Activated CD8-positive, alpha-beta memory T cell treated with anti-CD3 and anti-CD28 coated beads for 36 hours (primary cell): ENCODE results near the gene ARSG. TPM values are rescaled to one million over a fixed set of nuclear protein-coding genes. Genes with fewer than 3 reads are reported as not detected.

Source experiments
- CTCF ChIA-PET: fragments of 350-600 bp; sonication (Branson Sonifier 250); formaldehyde crosslinking; loops from one replicate; lab custom pipeline; 2021; ENCODE audit warnings: antibody characterized with exemption; lab: Charles Lee
- POLR2A ChIA-PET: fragments of 350-600 bp; sonication (Branson Sonifier 250); formaldehyde crosslinking; loops from one replicate; lab custom pipeline; 2021; ENCODE audit warnings: antibody characterized with exemption; lab: Charles Lee
- total RNA-seq, 2 experiments: library from RNA; stranded (reverse); gene quantifications; one replicate each; pipeline ENCODE4 v1.2.3, GENCODE V29; 2021

ARSG gene
- total RNA-seq, 2 experiments from 2014 or later = 8.3 to 9.9 TPM

GRCh38 chr17:68422821-68423220, 131.5 kb downstream of the ARSG start:
- CTCF ChIA-PET = interaction anchor here (1.2 kb wide), 1 partner anchor 43 kb away, joined by 4 read pairs; no protein-coding TSS in a partner anchor

DNA sequence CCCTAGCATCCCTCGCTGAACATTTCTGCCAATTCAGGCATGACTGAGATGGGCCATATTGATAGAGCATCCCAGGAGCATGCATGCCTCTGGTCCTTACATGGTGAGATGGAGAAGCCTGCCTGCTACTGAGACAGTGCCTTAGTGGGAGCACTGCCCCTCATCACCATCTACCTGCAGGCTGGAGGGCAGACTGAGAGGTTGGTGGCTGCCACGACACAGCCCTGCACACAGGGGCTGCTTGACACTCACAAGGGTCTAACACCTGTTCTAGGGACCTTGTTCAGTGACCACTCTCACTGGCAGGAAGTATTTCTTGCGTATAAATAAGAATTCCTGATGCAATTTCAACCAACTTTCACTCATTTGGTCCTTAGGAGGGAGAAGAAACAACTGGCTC, 132.0 kb downstream of the ARSG start:
- ChIA-PET POLR2A (no interaction called here), CTCF (interaction anchor here (1.2 kb wide), 1 partner anchor 43 kb away, joined by 4 read pairs; no protein-coding TSS in a partner anchor)

More at GRCh38 chr17:68422821-68423220, 131.5 kb downstream of the ARSG start:
- POLR2A ChIA-PET = no interaction called here

DNA sequence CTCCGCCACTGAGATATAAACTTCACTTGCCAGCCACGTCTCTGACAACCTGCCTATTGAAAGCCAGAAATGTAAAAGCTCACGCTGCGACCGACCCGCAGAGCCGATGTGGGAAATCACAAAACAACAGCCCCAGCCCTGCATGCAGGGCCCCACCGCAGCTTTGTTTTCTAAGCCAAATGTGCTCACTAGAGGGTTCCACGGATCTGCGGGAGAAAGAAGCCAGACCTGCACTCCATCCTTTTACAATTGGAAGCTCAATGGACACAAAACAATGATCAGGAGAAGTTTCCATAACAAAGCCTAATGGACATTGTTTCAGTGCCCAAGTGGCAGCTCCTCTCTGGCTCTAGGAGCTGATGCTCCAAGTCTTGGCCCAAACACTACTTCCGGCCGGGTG, 132.9 kb downstream of the ARSG start:
- CTCF ChIA-PET = no interaction called here
- POLR2A ChIA-PET = no interaction called here

- CTCF ChIA-PET = no interaction called here
- POLR2A ChIA-PET = interaction anchor here (0.7 kb wide), 1 partner anchor 553 kb away, joined by 4 read pairs; no protein-coding TSS in a partner anchor
These were observed 133.6 kb downstream of the ARSG start for GRCh38 chr17:68424861-68425260.

GRCh38 chr17:68425979-68426378, 134.7 kb downstream of the ARSG start:
- ChIA-PET POLR2A (no interaction called here), CTCF (no interaction called here)

GRCh38 chr17:68427575-68427974, 136.3 kb downstream of the ARSG start:
- ChIA-PET CTCF (interaction anchor here (0.6 to 0.7 kb wide), 2 partner anchors 39 to 255 kb away, joined by 3 to 4 read pairs; no protein-coding TSS in a partner anchor), POLR2A (interaction anchor here (0.6 kb wide), 1 partner anchor 36 kb away, joined by 3 read pairs; no protein-coding TSS in a partner anchor)

GRCh38 chr17:68428498-68429172, 137.3 kb downstream of the ARSG start:
- ChIA-PET CTCF (no interaction called here), POLR2A (interaction anchor here (0.6 kb wide), 1 partner anchor 258 kb away, joined by 3 read pairs; no protein-coding TSS in a partner anchor)

DNA sequence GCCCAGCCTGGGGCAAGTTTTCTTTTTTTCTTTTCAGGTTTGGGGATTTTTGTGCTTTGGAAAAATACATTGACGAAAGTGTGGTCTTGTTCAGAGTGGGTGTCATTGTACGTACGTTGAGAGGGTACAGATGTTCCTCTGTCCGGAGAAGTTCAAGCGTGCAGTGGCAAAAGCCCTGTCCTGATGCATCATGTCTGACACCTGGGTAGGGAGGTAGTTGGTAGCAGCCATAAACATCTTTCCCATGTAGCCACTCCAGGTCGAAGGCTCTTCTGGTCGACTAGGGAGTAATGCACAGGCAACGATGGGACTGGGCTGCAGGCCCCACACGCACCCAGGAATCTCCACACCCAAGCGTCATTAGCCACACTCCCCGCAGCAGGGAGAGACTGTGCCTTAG, 138.6 kb downstream of the ARSG start:
- POLR2A ChIA-PET = no interaction called here
- CTCF ChIA-PET = no interaction called here

GRCh38 chr17:68431045-68431608, 139.8 kb downstream of the ARSG start:
- POLR2A ChIA-PET = no interaction called here
- CTCF ChIA-PET = interaction anchor here (1.8 kb wide), 1 partner anchor 32 kb away, joined by 6 read pairs; no protein-coding TSS in a partner anchor

DNA sequence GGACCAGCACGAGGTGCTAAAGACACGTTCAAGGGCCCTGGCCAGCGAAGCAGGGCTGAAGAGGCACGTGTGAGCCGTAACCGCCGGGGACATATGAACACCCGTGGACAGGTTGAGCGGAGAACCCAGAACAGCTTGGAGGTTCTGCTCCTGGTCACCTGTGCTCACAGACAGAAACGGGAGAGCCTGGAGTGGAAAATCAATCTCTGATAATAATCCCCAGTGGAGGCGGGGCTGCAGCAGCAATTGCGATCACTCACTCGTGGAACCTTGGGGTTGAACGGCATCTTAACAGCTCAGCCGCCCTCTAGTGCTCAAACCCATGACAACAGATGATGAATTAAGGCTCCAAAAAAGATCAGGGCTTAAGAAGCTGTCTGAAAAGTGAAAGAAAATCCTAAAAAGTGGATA, 140.4 kb downstream of the ARSG start:
- ChIA-PET POLR2A (no interaction called here), CTCF (interaction anchor here (1.0 to 1.8 kb wide), 2 partner anchors 33 to 142 kb away, joined by 3 to 6 read pairs; no protein-coding TSS in a partner anchor)

DNA sequence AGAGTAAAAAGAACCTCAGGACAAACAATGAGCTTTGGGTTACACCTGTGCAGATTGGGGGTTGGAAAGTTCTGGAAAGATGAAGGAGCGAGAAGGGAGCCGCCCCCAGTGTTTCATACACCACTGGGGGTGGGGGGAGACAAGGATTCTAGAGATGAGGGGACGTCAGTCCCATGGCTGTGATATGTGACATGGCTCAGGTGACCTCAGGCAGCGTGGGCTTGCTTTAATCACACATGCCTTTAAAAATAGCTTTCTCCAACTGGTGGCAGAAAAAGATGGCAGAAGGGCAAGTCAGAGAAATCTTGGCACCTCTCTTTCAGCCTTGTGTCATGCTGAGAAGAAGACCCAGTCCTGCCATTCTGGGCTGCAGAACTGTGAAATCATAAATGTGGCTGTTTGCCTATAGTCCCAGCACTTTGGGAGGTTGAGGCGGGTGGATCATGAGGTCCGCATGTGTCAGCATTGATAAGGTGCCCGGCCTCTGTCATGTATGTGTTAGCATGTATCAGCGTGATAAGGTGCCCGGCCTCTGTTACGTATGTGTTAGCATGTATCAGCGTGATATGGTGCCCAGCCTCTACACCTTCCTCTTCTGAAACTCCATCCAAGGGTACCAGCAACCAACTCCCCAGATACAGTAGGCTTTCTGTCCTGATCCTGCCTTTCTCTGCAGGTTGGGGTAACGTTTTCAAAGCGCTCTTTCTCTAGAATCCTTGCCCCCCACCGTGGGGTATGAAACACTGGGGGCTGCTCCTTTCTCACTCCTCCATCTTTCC, 141.0 kb downstream of the ARSG start:
- POLR2A ChIA-PET = no interaction called here

GRCh38 chr17:68433211-68433610, 141.9 kb downstream of the ARSG start:
- ChIA-PET CTCF (interaction anchor here (0.5 to 1.5 kb wide), 3 partner anchors 115 to 465 kb away, joined by 3 to 4 read pairs (median 3); no protein-coding TSS in a partner anchor), POLR2A (no interaction called here)

More for the DNA sequence above, 141.0 kb downstream of the ARSG start:
- CTCF ChIA-PET = interaction anchor here (1.0 to 1.8 kb wide), 2 partner anchors 33 to 142 kb away, joined by 3 to 6 read pairs; no protein-coding TSS in a partner anchor

DNA sequence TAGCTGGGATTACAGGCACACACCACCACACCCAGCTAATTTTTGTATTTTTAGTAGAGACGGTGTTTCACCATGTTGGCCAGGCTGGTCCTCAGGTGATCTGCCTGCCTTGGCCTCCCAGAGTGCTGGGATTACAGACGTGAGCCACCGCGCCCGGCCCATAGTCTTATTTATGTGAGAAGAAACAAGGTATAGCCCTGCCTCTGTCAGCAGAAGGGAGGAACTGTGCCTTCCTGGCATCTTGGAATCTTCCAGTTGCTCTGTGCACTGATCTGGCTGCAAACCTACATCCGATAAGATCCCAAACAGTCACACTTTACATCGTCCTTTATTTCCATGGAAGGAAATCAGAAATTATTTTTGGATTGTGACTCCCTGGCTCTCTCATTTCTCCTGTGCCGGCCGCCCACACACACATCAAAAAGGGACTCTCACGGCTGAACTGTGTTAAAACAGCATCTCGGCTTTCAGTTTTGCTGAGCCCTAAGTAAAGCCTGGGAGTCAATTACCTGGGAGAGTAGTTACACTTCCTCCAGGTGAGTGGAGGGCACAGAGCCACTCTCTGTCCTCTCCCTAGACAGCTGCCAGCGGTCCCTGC, 142.7 kb downstream of the ARSG start:
- POLR2A ChIA-PET = no interaction called here
- CTCF ChIA-PET = interaction anchor here (1.5 kb wide), 1 partner anchor 152 kb away, joined by 4 read pairs; no protein-coding TSS in a partner anchor

- POLR2A ChIA-PET = no interaction called here
These were observed 144.1 kb downstream of the ARSG start for GRCh38 chr17:68435361-68435760.

DNA sequence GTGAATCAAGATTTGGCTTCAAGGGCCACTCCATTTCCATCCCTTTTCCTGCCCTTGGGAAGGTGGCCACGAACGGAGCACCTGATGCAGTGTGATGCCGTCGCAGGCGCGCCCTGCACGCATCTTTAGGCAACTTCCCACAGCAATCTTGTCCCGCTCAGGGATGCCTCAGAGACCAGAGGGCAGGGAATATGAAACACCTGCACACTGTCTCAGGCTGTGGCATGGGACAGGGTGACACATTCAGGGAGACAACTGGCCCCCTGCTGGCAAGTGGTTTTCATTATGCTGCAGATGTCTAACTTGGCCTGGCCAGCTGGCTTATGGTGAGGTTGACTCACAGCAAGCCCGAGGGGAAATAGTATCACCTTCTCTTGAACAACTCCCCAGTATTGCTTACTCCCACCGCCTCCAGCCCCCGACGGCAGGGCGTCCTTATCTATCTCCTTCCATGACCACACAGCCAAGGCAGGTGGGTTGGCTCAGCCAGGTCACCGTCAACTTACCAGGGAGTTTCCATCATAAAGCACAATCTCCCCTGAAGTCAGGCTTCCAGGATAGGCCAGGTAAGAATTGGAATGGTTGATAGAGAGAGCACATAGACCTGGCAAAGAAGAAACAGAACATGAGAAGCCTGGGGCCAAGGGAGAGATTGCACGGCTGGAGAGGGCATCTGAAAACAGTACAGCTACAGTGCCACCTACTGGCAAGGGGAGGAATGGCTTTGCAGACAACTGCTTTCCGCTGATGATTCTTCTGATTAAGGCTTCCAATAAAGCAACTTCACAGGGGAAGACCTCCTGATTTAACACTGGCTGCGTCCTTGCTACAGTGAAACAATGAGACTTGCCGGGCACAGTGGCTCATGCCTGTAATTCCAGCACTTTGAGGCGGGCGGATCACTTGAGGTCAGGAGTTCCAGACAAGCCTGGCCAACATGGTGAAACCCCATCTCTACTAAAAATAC, 144.9 kb downstream of the ARSG start:
- ChIA-PET CTCF (interaction anchor here (0.7 to 3.4 kb wide), 21 partner anchors 19 to 297 kb away, joined by 3 to 20 read pairs (median 3); partner anchors contain the start of gene WIPI1), POLR2A (interaction anchor here (1.6 kb wide), 1 partner anchor 144 kb away, joined by 4 read pairs; no protein-coding TSS in a partner anchor)

More at GRCh38 chr17:68435361-68435760, 144.1 kb downstream of the ARSG start:
- CTCF ChIA-PET = interaction anchor here (0.9 to 3.4 kb wide), 10 partner anchors 19 to 254 kb away, joined by 3 to 20 read pairs (median 3); no protein-coding TSS in a partner anchor

DNA sequence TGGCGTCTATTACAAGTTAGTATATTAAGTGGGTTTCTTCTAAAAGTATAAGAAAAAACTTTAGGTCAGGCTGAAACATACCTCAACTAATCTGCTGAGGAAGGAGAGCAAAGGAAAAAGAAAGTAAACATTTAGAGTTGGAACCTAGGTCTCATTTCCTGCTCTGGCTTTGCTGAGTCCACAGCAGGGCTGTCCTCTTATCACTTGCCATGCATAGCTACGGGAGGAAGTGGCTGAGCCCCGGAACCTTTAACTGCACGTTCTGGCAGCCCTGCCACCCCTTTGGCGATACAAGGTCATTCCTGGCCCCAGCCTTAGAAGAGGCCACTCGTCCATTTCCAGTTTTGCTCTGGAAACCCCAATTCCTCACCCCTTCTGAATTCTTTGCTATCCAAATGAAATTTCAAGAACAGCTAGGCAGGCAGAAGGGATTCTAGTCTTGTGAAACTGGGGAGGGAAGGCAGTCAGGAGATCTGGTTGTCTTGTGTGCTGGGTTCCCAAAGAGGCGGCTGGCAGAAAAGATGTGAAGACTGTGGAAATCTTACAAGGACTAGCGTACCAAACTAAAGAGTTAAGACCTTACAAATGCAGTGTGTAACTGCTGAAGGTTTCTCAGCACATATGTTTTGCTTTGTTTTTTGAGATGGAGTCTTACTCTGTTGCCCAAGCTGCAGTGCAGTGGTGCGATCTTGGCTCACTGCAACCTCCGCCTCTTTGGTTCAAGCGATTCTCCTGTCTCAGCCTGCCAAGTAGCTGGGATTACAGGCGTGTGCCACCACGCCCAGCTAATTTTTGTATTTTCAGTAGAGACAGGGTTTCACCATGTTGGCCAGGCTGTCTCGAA, 146.9 kb downstream of the ARSG start:
- POLR2A ChIA-PET = interaction anchor here (0.5 to 1.8 kb wide), 8 partner anchors 11 to 238 kb away, joined by 3 to 7 read pairs (median 4); partner anchors contain the start of genes AMZ2 and WIPI1
- CTCF ChIA-PET = interaction anchor here (0.7 to 2.8 kb wide), 5 partner anchors 9 to 254 kb away, joined by 3 to 20 read pairs (median 3); partner anchors contain the start of gene WIPI1
